Spleen (tissue), 11 donors: ENCODE data around the gene MYO18B. TPM values are rescaled to one million over a fixed set of nuclear protein-coding genes. Genes with fewer than 3 reads are reported as not detected.

Experiments used
- DNase-seq: peaks from one replicate; pipeline ENCODE4 v3.0.0-alpha.2; 2020
- H3K27ac ChIP-seq, 8 donors: fragments of 200-600 bp; sonication (generic) in 7 of 8; 1 replicate in 4 of 8; 2 replicates in 4 of 8; pipeline versions ENCODE4 v1.5.0 to v1.8.0; 2016 to 2021; ENCODE audit warnings: inconsistent platforms in 4 of 8, mild to moderate bottlenecking in 4 of 8, moderate library complexity in 1 of 8
- H3K27me3 ChIP-seq, 7 donors: fragments of 200-600 bp; sonication (generic) in 6 of 7; replicated peaks in 1 of 7; 1 replicate in 4 of 7; 2 replicates in 3 of 7; pipeline versions ENCODE4 v1.5.0 to v1.8.0; 2016 to 2021; ENCODE audit warnings: inconsistent platforms in 3 of 7, mild to moderate bottlenecking in 1 of 7
- H3K36me3 ChIP-seq, 6 donors: fragments of 200-600 bp; sonication (generic) in 5 of 6; 1 replicate in 4 of 6; 2 replicates in 2 of 6; pipeline versions ENCODE4 v1.5.0 to v1.8.0; 2016 to 2021; ENCODE audit warnings: inconsistent platforms in 2 of 6
- H3K4me1 ChIP-seq, 6 donors: fragments of 200-600 bp; sonication (generic) in 5 of 6; 1 replicate in 3 of 6; 2 replicates in 3 of 6; pipeline versions ENCODE4 v1.5.0 to v1.8.0; 2016 to 2021; ENCODE audit warnings: inconsistent platforms in 3 of 6
- H3K4me3 ChIP-seq, 8 donors: fragments of 200-600 bp; sonication (generic) in 7 of 8; 1 replicate in 4 of 8; 2 replicates in 4 of 8; pipeline versions ENCODE4 v1.5.0 to v1.8.0; 2016 to 2021; ENCODE audit warnings: inconsistent platforms in 4 of 8, mild to moderate bottlenecking in 4 of 8, moderate library complexity in 2 of 8
- H3K9me3 ChIP-seq, 8 donors: fragments of 200-600 bp; sonication (generic) in 7 of 8; 1 replicate in 4 of 8; 2 replicates in 4 of 8; pipeline versions ENCODE4 v1.5.0 to v1.8.0; 2016 to 2021; ENCODE audit warnings: inconsistent platforms in 4 of 8
- CTCF ChIP-seq, 11 experiments: fragments of 200-600 bp in 7 of 11; fragments of 450-650 bp in 4 of 11; sonication (generic) in 4 of 11; IDR thresholded peaks in 8 of 11; conservative IDR thresholded peaks in 3 of 11; 1 replicate in 7 of 11; 2 replicates in 4 of 11; pipeline versions ENCODE4 v1.4.0 to v1.8.0; 2016 to 2021; ENCODE audit warnings: antibody characterized with exemption in 11 of 11, inconsistent platforms in 4 of 11, mild to moderate bottlenecking in 1 of 11
- POLR2A ChIP-seq, 3 donors: fragments of 450-650 bp; IDR thresholded peaks; one replicate each; pipeline ENCODE4 v1.5.1; 2017; ENCODE audit warnings: antibody characterized with exemption in 3 of 3, mild to moderate bottlenecking in 1 of 3
- POLR2AphosphoS5 ChIP-seq, 3 donors: sonication (generic); formaldehyde crosslinking; IDR thresholded peaks; one replicate each; pipeline ENCODE4 v1.5.1; 2017; ENCODE audit warnings: antibody characterized with exemption in 3 of 3
- WGBS, 5 donors: extraction: QIAGEN DNeasy Blood & Tissue Kit in 3 of 5; methylation state at CpG; one replicate each; pipeline versions ENCODE4 v1.1.5 to v1.1.7; 2013 to 2018; 5-methylcytosine and 5-hydroxymethylcytosine counted together
- intact Hi-C: fragments of 100-400 bp; cut with DNase I; formaldehyde crosslinking; loops from one replicate; pipeline ENCODE4 v1.15.0; 2023; ENCODE audit warnings: low total_unique reads
- polyA plus RNA-seq, 3 donors: library from polyadenylated mRNA; stranded (reverse); fragments of 200-250 nt; gene quantifications; one replicate each; pipeline ENCODE4 v1.2.1, GENCODE V29; 2013
- total RNA-seq, 7 donors: library from RNA; depleted of rRNA in 3 of 7; stranded (reverse); fragments of >200 nt in 3 of 7; fragmentation: NEBNext Ultra II Directional in 4 of 7; extraction: Animal tissue kit (Norgen Biotek cat#: 25700) in 4 of 7; gene quantifications; one replicate each; pipeline versions ENCODE4 v1.1.0 to v1.2.1, GENCODE V29; 2016 to 2021
- donor health status: healthy with polysubstance abuse.
- donor health status: DM: no; HTN: no; CAD: no; lungs with moderate emphysema.
- donor health status: DM: no; HTN: no; CAD: no.
- donor health status: Bipolar disorder and iron deficiency.
- donor health status: healthy.
- donor health status: DM: no; HTN: no; CAD: no.
- donor health status: DM: yes; HTN: yes; CAD: no.

MYO18B gene
- total and polyA plus RNA-seq, 10 donors: under 0.01 to 0.79 (median 0.12) TPM

- peaks cover 0 to 60% (median 0%) of the 10 kb centered on the region in 7 donors for H3K27me3 ChIP-seq
- 46 to 51% (median 46%) methylated on average over 7 of the region's 7 CpGs for WGBS, 5 donors
- no peaks in the 10 kb centered on the region for H3K36me3 ChIP-seq
- no peak overlapping the region for H3K4me3 ChIP-seq
- H3K4me1 ChIP-seq: no peaks in the 10 kb centered on the region
- peaks cover 0 to 24% (median 3%) of the 10 kb centered on the region in 8 donors for H3K9me3 ChIP-seq
- no peak overlapping the region for H3K27ac ChIP-seq
- DNase-seq: no peak
- TF ChIP-seq CTCF (IDR thresholded peaks at IDR 0.05 in 8 of 11, conservative IDR thresholded peaks at IDR 0.05 in 3 of 11): no peak
- TF ChIP-seq POLR2A (IDR thresholded peaks at IDR 0.05): no peak
- TF ChIP-seq POLR2AphosphoS5 (IDR thresholded peaks at IDR 0.05): no peak
- intact Hi-C loops: no loop called here
These were observed 193.5 kb downstream of the MYO18B start for GRCh38 chr22:25935266-25936058.

- DNase-seq: no peak
- intact Hi-C loops: no loop called here
- H3K4me1 ChIP-seq: no peaks in the 10 kb centered on the region
- H3K4me3 ChIP-seq: no peak overlapping the region
- WGBS, 5 donors: 42 to 96% (median 84%) methylated on average over 1 of the region's 1 CpG
- no peaks in the 10 kb centered on the region for H3K36me3 ChIP-seq
- H3K27ac ChIP-seq: no peak overlapping the region
- H3K9me3 ChIP-seq: peaks cover 0 to 17% (median 3%) of the 10 kb centered on the region in 8 donors
- TF ChIP-seq POLR2A (IDR thresholded peaks at IDR 0.05) (no peak), CTCF (IDR thresholded peaks at IDR 0.05 in 8 of 11, conservative IDR thresholded peaks at IDR 0.05 in 3 of 11) (no peak), POLR2AphosphoS5 (IDR thresholded peaks at IDR 0.05) (no peak)
- peaks cover 0 to 57% (median 0%) of the 10 kb centered on the region in 7 donors for H3K27me3 ChIP-seq
These were observed 196.2 kb downstream of the MYO18B start for GRCh38 chr22:25938151-25938550.

- no peak overlapping the region for H3K4me3 ChIP-seq
- no peaks in the 10 kb centered on the region for H3K4me1 ChIP-seq
- DNase-seq: no peak
- TF ChIP-seq POLR2AphosphoS5 (IDR thresholded peaks at IDR 0.05) (no peak), CTCF (IDR thresholded peaks at IDR 0.05 in 8 of 11, conservative IDR thresholded peaks at IDR 0.05 in 3 of 11) (no peak)
- H3K27me3 ChIP-seq: peaks cover 0 to 61% (median 0%) of the 10 kb centered on the region in 7 donors
- H3K9me3 ChIP-seq: peaks cover 0 to 9% (median 0%) of the 10 kb centered on the region in 8 donors
- H3K27ac ChIP-seq: no peak overlapping the region
- WGBS, 5 donors: 82 to 94% (median 91%) methylated on average over 4 of the region's 4 CpGs
- intact Hi-C loops: no loop called here
- H3K36me3 ChIP-seq: no peaks in the 10 kb centered on the region
These were observed 197.4 kb downstream of the MYO18B start for GRCh38 chr22:25939384-25939783.

GRCh38 chr22:25940479-25940878, 198.5 kb downstream of the MYO18B start:
- H3K4me1 ChIP-seq: no peaks in the 10 kb centered on the region
- H3K9me3 ChIP-seq: peaks cover 0 to 9% (median 0%) of the 10 kb centered on the region in 8 donors
- H3K27me3 ChIP-seq: peaks cover 0 to 51% (median 0%) of the 10 kb centered on the region in 7 donors
- intact Hi-C loops: no loop called here
- WGBS, 5 donors: 73 to 89% (median 79%) methylated on average over 2 of the region's 2 CpGs
- no peaks in the 10 kb centered on the region for H3K36me3 ChIP-seq
- DNase-seq: no peak
- TF ChIP-seq CTCF (IDR thresholded peaks at IDR 0.05 in 8 of 11, conservative IDR thresholded peaks at IDR 0.05 in 3 of 11): no peak
- no peak overlapping the region for H3K27ac ChIP-seq
- H3K4me3 ChIP-seq: no peak overlapping the region
